Fibroblast of pulmonary artery (primary cell): ENCODE data around the gene LCTL.

Experiments
- DNase-seq: peaks from one replicate; pipeline ENCODE4 v3.0.0-alpha.2; 2010; ENCODE audit warnings: low read depth
- H3K4me3 ChIP-seq: replicated peaks from 2 replicates; pipeline ENCODE4 v1.5.1; 2011; ENCODE audit warnings: low read depth, mild to moderate bottlenecking, control low read depth, low read length, moderate library complexity
- TF ChIP-seq, protein P1 (sequence below): IDR thresholded peaks from 2 replicates; pipeline ENCODE4 v1.5.1; 2011; ENCODE audit warnings: mild to moderate bottlenecking, control low read depth, low read length, inconsistent platforms; ENCODE audit errors: missing control alignments

Gene LCTL

DNA sequence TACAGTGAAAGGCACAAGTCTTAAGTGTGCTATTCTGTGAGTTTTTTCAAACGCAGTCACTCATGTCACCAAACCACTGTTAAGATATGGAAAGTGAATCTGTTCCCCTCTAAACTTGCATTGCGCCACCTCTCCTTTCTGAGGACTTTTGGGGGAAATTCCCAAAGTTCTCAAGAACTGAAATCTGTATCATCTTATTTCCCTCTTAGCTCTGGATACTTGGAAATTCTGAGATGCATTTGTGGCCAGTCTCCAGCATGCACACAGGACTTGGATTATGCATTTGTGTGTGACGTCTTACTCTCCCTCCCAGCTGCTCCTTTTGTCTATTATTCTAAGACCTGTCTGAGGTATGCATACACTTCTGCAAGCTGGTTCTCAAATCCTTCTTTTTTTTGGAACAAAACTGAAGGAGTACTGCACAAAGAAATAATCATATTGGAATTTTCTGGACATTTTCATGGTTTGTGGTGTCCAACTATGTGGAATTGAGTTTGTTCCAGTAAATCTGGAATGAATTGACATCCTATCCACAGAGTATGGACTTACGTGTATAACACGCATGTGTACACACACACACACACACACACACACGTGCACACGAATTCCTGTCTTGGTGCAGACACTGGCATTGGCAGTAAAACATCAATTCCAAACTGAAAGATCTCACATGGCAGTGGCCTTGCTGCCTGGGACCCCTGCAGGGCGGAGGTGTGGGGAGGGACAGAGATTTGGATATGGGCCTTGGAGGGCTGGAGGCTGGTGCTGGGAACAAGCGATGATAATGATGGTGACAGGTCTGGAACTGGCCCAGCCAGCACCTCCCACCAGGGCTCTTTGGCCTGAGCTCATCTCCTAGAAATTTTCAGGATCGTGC, 8.2 kb upstream of the LCTL start:
- H3K4me3 ChIP-seq: no peak overlapping the region
- peak; percentile 64 for DNase-seq
- TF ChIP-seq, protein P1, sequence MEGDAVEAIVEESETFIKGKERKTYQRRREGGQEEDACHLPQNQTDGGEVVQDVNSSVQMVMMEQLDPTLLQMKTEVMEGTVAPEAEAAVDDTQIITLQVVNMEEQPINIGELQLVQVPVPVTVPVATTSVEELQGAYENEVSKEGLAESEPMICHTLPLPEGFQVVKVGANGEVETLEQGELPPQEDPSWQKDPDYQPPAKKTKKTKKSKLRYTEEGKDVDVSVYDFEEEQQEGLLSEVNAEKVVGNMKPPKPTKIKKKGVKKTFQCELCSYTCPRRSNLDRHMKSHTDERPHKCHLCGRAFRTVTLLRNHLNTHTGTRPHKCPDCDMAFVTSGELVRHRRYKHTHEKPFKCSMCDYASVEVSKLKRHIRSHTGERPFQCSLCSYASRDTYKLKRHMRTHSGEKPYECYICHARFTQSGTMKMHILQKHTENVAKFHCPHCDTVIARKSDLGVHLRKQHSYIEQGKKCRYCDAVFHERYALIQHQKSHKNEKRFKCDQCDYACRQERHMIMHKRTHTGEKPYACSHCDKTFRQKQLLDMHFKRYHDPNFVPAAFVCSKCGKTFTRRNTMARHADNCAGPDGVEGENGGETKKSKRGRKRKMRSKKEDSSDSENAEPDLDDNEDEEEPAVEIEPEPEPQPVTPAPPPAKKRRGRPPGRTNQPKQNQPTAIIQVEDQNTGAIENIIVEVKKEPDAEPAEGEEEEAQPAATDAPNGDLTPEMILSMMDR: no peak

DNA sequence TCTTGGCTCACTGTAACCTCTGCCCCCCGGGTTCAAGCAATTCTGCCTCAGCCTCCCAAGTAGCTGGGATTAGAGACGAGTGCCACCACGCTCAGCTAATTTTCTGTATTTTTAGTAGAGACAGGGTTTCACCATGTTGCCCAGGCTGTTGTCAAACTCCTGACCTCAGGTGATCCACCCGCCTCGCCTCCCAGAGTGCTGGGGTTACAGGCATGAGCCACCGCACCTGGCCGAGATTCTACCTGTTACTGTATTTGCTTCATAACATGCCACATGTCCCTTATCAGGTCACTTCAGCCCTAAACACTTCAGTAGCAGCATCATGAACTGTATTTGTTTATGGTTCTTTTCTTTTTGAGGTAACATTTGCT, 7.5 kb upstream of the LCTL start:
- H3K4me3 ChIP-seq: no peak overlapping the region
- DNase-seq: no peak
- TF ChIP-seq, protein P1: no peak

DNA sequence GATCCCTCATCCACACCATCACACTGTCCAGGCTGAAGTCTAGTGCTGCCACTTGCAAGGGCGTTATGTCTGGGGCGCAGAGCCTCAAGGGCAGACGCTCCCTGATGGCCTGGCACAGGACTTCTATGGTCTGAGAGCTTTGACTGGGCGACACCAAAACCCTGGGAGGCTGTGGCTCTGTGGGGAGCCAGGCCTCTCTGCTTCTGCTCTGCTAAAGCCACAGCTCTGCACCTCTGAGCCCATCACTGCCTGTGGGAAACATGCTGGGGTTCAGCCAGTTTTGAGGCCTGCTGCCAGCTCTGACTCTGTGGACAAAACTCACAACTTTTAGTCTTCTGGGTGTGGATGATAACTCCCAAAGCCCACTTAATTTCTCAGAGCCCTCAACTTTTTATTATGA, 6.3 kb upstream of the LCTL start:
- TF ChIP-seq, protein P1: no peak
- no peak overlapping the region for H3K4me3 ChIP-seq
- DNase-seq: no peak

DNA sequence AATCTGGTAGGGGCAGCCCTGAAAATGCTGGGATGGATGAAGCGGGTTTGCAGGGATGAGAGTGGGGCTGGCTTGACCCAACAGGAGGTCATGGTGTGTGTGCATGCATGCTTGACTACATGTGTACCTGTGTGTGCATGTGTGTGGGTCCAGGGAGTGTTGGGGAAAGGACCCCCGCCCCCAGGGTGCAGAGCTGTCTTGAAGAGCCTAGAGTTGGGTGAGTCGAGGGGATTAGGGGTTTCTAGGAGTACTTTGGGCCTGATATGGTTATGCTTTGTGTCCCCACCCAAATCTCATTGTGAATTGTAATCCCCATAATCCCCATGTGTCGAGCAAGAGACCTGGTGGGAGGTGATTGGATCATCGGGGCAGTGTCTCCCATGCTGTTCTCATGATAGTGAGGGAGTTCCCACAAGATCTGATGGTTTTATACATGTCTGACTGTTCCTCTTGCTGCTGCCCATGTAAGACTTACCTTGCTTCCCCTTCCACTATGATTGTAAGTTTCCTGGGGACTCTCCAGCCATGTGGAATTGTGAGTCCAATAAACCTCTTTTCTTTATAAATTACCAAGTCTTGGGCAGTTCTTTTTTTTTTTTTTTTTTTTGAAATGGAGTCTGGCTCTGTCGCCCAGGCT, 5.2 kb upstream of the LCTL start:
- no peak overlapping the region for H3K4me3 ChIP-seq
- no peak for DNase-seq
- TF ChIP-seq, protein P1: no peak

DNA sequence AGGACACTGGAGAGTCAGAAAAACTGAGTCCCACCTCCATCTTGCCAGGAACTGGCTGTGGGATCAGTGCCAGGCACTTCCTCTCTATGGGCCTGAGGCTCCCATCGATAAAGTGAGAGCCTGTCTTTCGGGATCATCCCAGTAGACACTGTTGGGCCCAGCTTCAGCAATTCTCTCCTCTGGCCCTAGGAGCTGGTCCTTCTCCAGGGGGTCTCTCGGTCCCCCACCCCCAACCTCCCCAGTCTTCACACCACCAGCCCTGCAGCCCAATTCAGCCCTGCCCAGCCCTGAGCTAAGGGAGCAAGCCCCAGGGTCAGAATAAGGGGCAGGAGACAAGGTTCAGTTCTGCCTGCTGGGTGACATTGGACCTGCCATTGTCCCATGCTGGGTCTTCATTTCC, 4.5 kb upstream of the LCTL start:
- DNase-seq: no peak
- H3K4me3 ChIP-seq: no peak overlapping the region
- TF ChIP-seq, protein P1: no peak

DNA sequence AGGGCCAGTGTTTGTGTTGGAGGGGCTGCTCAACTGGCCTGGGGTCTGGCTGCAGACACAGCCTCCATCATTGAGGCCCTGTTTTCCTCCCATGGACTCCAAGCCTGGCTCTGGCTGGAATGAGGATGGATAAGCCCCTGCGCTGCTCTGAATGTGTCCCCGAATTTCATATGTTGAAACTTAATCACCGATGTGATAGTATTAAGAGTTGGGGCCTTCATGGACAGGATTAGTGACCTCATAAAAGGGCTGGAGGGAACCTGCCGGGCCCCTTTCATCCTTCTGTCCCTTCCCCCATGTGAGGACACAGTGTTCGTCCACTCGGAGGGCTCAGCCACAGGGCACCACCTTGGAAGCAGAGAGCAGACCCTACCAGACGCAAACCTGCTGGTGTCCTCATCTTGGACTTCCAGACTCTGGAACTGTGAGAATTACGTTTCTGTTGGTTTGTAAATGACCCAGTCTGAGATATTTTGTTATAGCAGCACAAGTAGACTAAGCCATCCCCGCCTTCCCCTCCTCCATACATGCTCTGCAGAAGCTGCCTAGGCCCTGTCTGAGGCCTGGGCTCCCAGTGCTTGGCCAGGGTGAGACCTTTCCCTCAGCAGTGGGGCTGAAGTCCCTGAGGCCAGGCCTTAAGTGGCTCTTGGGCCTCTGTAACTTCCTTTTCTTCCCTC, 3.8 kb upstream of the LCTL start:
- DNase-seq: no peak
- TF ChIP-seq, protein P1: no peak
- no peak overlapping the region for H3K4me3 ChIP-seq
